Esophagus muscularis mucosa (tissue), 4 donors: Measurements from ENCODE around the gene DNM3.

Experiments used
- CTCF ChIP-seq, 3 experiments: fragments of 200-600 bp in 2 of 3; fragments of 450-650 bp in 1 of 3; sonication (generic) in 2 of 3; IDR thresholded peaks; one replicate each; pipeline ENCODE4 v1.5.1; 2017 to 2019; ENCODE audit warnings: antibody characterized with exemption in 3 of 3, mild to moderate bottlenecking in 2 of 3, moderate library complexity in 1 of 3
- EP300 ChIP-seq: sonication (generic); formaldehyde crosslinking; IDR thresholded peaks from one replicate; pipeline ENCODE4 v1.6.1; 2017; ENCODE audit warnings: antibody characterized with exemption
- POLR2A ChIP-seq: fragments of 450-650 bp; IDR thresholded peaks from one replicate; pipeline ENCODE4 v1.6.1; 2017; ENCODE audit warnings: antibody characterized with exemption, moderate library complexity, mild to moderate bottlenecking, low read depth

- TF ChIP-seq CTCF (IDR thresholded peaks at IDR 0.05) (no peak), EP300 (no peak), POLR2A (no peak)
Measured at GRCh38 chr1:172399756-172400721, 558.7 kb downstream of the DNM3 start.
